Measurements from ENCODE around the gene RPGRIP1.
A peak's percentile ranks its signal among the peaks of the same experiment; 100 is the strongest.
"Not testable (repeated sequence)": the region's sequence is repeated elsewhere in the genome, so short reads cannot be mapped to it uniquely, and the experiment has no call there.

RPGRIP1 gene

GRCh38 chr14:21302013-21302835 lies 22.3 kb downstream of the RPGRIP1 start:
- no peak for DNase-seq

- not testable (repeated sequence) for DNase-seq
Measured at GRCh38 chr14:21302836-21303140, 22.9 kb downstream of the RPGRIP1 start.

GRCh38 chr14:21307637-21308036 lies 27.8 kb downstream of the RPGRIP1 start:
- DNase-seq, result no peak

GRCh38 chr14:21308132-21308478 lies 28.2 kb downstream of the RPGRIP1 start:
- no peak for DNase-seq

- peak; percentile 88 for DNase-seq
Measured at GRCh38 chr14:21308479-21309237, 28.8 kb downstream of the RPGRIP1 start.

- no peak for DNase-seq
Measured at GRCh38 chr14:21309238-21309636, 29.4 kb downstream of the RPGRIP1 start.

- no peak for DNase-seq
Measured at GRCh38 chr14:21309956-21310355, 30.1 kb downstream of the RPGRIP1 start.

GRCh38 chr14:21311614-21312013 lies 31.7 kb downstream of the RPGRIP1 start:
- DNase-seq, result no peak

- no peak for DNase-seq
Measured at GRCh38 chr14:21313512-21313911, 33.6 kb downstream of the RPGRIP1 start.

- no peak for DNase-seq
Measured at GRCh38 chr14:21317398-21317797, 37.5 kb downstream of the RPGRIP1 start.

GRCh38 chr14:21320913-21321312 lies 41.0 kb downstream of the RPGRIP1 start:
- no peak for DNase-seq

GRCh38 chr14:21322716-21323115 lies 42.8 kb downstream of the RPGRIP1 start:
- DNase-seq, result no peak

- no peak for DNase-seq
Measured at GRCh38 chr14:21326972-21327371, 47.1 kb downstream of the RPGRIP1 start.
